IMR-90 (cell line): ENCODE measurements around the gene CAND2. TPM values are rescaled to one million over a fixed set of nuclear protein-coding genes. Genes with fewer than 3 reads are reported as not detected.

Source experiments
- ATAC-seq: fragments of 200-7000 bp; cut with Tn5 transposase; 2 replicates; pipeline ENCODE4 v1.9.1; 2020; ENCODE audit warnings: low read depth, mild to moderate bottlenecking, moderate library complexity
- BruUV-seq: library from RNA; stranded (reverse); fragments of 400-500 nt; replicated peaks from 2 replicates; lab custom pipeline; 2021; lab: Mats Ljungman, UMichigan
- CTCF ChIA-PET: fragments of 300-600 bp; formaldehyde crosslinking; extraction: SDS; loops from one replicate; lab custom pipeline; 2021; ENCODE audit warnings: antibody characterized with exemption; lab: Yijun Ruan, JAX
- POLR2A ChIA-PET: fragments of 300-600 bp; sonication (Branson Sonifier 250); formaldehyde crosslinking; loops from one replicate; lab custom pipeline; 2022; ENCODE audit warnings: antibody characterized with exemption; ENCODE audit not compliant: unreplicated experiment; lab: Charles Lee
- DNase-seq: peaks from one replicate; pipeline ENCODE4 v3.0.0; 2013
- H2AFZ ChIP-seq: replicated peaks from 2 replicates; pipeline ENCODE3; 2013; ENCODE audit warnings: low read length, mild to moderate bottlenecking; ENCODE audit not compliant: poor library complexity
- H2AK5ac ChIP-seq: 2 replicates; pipeline ENCODE4 v1.6.1; 2013; ENCODE audit warnings: low read depth, low read length, inconsistent platforms
- H2AK9ac ChIP-seq: replicated peaks from 2 replicates; pipeline ENCODE3; 2013; ENCODE audit warnings: mild to moderate bottlenecking, low read depth, low read length, moderate library complexity; ENCODE audit not compliant: poor library complexity
- H2BK120ac ChIP-seq: 2 replicates; pipeline ENCODE4 v1.6.1; 2013; ENCODE audit warnings: low read depth, low read length, inconsistent platforms
- H2BK15ac ChIP-seq: 3 replicates; pipeline ENCODE4 v1.6.1; 2013; ENCODE audit warnings: low read depth, low read length, inconsistent platforms
- H2BK20ac ChIP-seq: 2 replicates; pipeline ENCODE4 v1.6.1; 2013; ENCODE audit warnings: low read depth, mild to moderate bottlenecking, inconsistent platforms, low read length, moderate library complexity
- H2BK5ac ChIP-seq: 2 replicates; pipeline ENCODE4 v1.6.1; 2013; ENCODE audit warnings: mild to moderate bottlenecking, low read depth, low read length, inconsistent platforms; ENCODE audit not compliant: poor library complexity, severe bottlenecking
- H3K14ac ChIP-seq: replicated peaks from 2 replicates; pipeline ENCODE4 v1.6.1; 2013; ENCODE audit warnings: low read depth, low read length, inconsistent platforms
- H3K18ac ChIP-seq: 2 replicates; pipeline ENCODE4 v1.6.1; 2013; ENCODE audit warnings: low read depth, low read length, control low read depth
- H3K23ac ChIP-seq: 2 replicates; pipeline ENCODE4 v1.6.1; 2013; ENCODE audit warnings: low read depth, low read length, inconsistent platforms
- H3K27ac ChIP-seq: 2 replicates; pipeline ENCODE4 v1.5.1; 2013; ENCODE audit warnings: mild to moderate bottlenecking, control low read depth, low read length; ENCODE audit not compliant: insufficient read depth
- H3K27me3 ChIP-seq: 2 replicates; pipeline ENCODE4 v1.6.1; 2013; ENCODE audit warnings: low read length; ENCODE audit not compliant: control insufficient read depth, insufficient read depth
- H3K36me3 ChIP-seq: 2 replicates; pipeline ENCODE4 v1.6.1; 2013; ENCODE audit warnings: low read length, mixed read lengths; ENCODE audit not compliant: control insufficient read depth, insufficient read depth
- H3K4ac ChIP-seq: 2 replicates; pipeline ENCODE4 v1.6.1; 2013; ENCODE audit warnings: low read depth, low read length, inconsistent platforms
- H3K4me1 ChIP-seq: 2 replicates; pipeline ENCODE4 v1.6.1; 2013; ENCODE audit warnings: low read length, mixed read lengths; ENCODE audit not compliant: control insufficient read depth, insufficient read depth
- H3K4me2 ChIP-seq: 2 replicates; pipeline ENCODE4 v1.6.1; 2013; ENCODE audit warnings: low read depth, mild to moderate bottlenecking, control low read depth, low read length, moderate library complexity
- H3K4me3 ChIP-seq: 2 replicates; pipeline ENCODE4 v1.5.1; 2013; ENCODE audit warnings: low read depth, mild to moderate bottlenecking, control low read depth, low read length, moderate library complexity; ENCODE audit not compliant: insufficient read depth
- H3K56ac ChIP-seq: 2 replicates; pipeline ENCODE4 v1.6.1; 2013; ENCODE audit warnings: low read length, inconsistent platforms; ENCODE audit not compliant: insufficient read depth; ENCODE audit errors: extremely low read depth
- H3K79me1 ChIP-seq, 2 experiments: 2 replicates each; pipeline ENCODE4 v1.6.1; 2013; ENCODE audit warnings: low read length in 2 of 2, inconsistent platforms in 1 of 2, low read depth in 1 of 2
- H3K9ac ChIP-seq: 2 replicates; pipeline ENCODE4 v1.6.1; 2013; ENCODE audit warnings: low read depth, low read length, control low read depth
- H3K9me1 ChIP-seq: 2 replicates; pipeline ENCODE4 v1.6.1; 2013; ENCODE audit warnings: low read length, inconsistent platforms; ENCODE audit not compliant: insufficient read depth
- H3K9me3 ChIP-seq: 2 replicates; pipeline ENCODE4 v1.6.1; 2013; ENCODE audit warnings: low read length; ENCODE audit not compliant: control insufficient read depth, insufficient read depth
- H4K20me1 ChIP-seq: 2 replicates; pipeline ENCODE4 v1.6.1; 2013; ENCODE audit warnings: low read length, inconsistent platforms; ENCODE audit not compliant: insufficient read depth
- H4K5ac ChIP-seq: 2 replicates; pipeline ENCODE4 v1.6.1; 2013; ENCODE audit warnings: mild to moderate bottlenecking, low read depth, low read length, control low read depth
- H4K8ac ChIP-seq, 2 experiments: 2 replicates each; pipeline ENCODE4 v1.6.1; 2013; ENCODE audit warnings: low read depth in 2 of 2, low read length in 2 of 2, control low read depth in 1 of 2, inconsistent platforms in 1 of 2
- H4K91ac ChIP-seq: 2 replicates; pipeline ENCODE4 v1.6.1; 2013; ENCODE audit warnings: low read depth, low read length, inconsistent platforms; ENCODE audit not compliant: insufficient read depth
- BHLHE40 ChIP-seq: fragments of 150-350 bp; IDR thresholded peaks from 2 replicates; pipeline ENCODE4 v1.6.1; 2016; ENCODE audit warnings: mild to moderate bottlenecking, low read depth, low read length
- CEBPB ChIP-seq: IDR thresholded peaks from 2 replicates; pipeline ENCODE4 v1.6.1; 2012; ENCODE audit warnings: low read depth, low read length, improper control_type of control experiment
- CHD1 ChIP-seq: IDR thresholded peaks from 2 replicates; pipeline ENCODE4 v1.6.1; 2012; ENCODE audit warnings: low read depth, low read length, improper control_type of control experiment
- CTCF ChIP-seq: conservative IDR thresholded peaks from 2 replicates; pipeline ENCODE4 v1.5.1; 2012; ENCODE audit warnings: mild to moderate bottlenecking, low read depth, low read length, improper control_type of control experiment
- ELK1 ChIP-seq: fragments of 150-350 bp; IDR thresholded peaks from 2 replicates; pipeline ENCODE4 v1.6.1; 2016; ENCODE audit warnings: low read depth, mild to moderate bottlenecking, low read length, moderate library complexity, borderline replicate concordance
- MAFK ChIP-seq: IDR thresholded peaks from 2 replicates; pipeline ENCODE4 v1.6.1; 2012; ENCODE audit warnings: low read depth, low read length, improper control_type of control experiment
- MAZ ChIP-seq: IDR thresholded peaks from 2 replicates; pipeline ENCODE4 v1.6.1; 2012; ENCODE audit warnings: low read depth, mild to moderate bottlenecking, low read length, improper control_type of control experiment, moderate library complexity, borderline replicate concordance
- MXI1 ChIP-seq: IDR thresholded peaks from 2 replicates; pipeline ENCODE4 v1.6.1; 2012; ENCODE audit warnings: low read depth, mild to moderate bottlenecking, low read length, moderate library complexity, borderline replicate concordance
- NFE2L2 ChIP-seq: fragments of 150-350 bp; IDR thresholded peaks from 2 replicates; pipeline ENCODE4 v1.6.1; 2016; ENCODE audit warnings: low read depth, mild to moderate bottlenecking, low read length
- POLR2A ChIP-seq: IDR thresholded peaks from 2 replicates; pipeline ENCODE4 v1.6.1; 2012; ENCODE audit warnings: mild to moderate bottlenecking, low read depth, low read length
- RAD21 ChIP-seq: IDR thresholded peaks from 2 replicates; pipeline ENCODE4 v1.6.1; 2012; ENCODE audit warnings: low read length, improper control_type of control experiment
- RFX5 ChIP-seq: IDR thresholded peaks from 2 replicates; pipeline ENCODE4 v1.8.0; 2012; ENCODE audit warnings: low read depth, mild to moderate bottlenecking, low read length, moderate library complexity
- SMC3 ChIP-seq: fragments of 150-350 bp; IDR thresholded peaks from 2 replicates; pipeline ENCODE4 v1.6.1; 2016; ENCODE audit warnings: low read depth, mild to moderate bottlenecking, antibody characterized with exemption, low read length, moderate library complexity
- WGBS, 2 experiments: methylation state at CpG; one replicate each; pipeline versions ENCODE4 v1.1.5 to v1.1.7; 2013; ENCODE audit warnings: missing lambda C conversion rate in 2 of 2; ENCODE audit not compliant: insufficient read length in 1 of 2; ENCODE audit errors: extremely low coverage in 2 of 2; 5-methylcytosine and 5-hydroxymethylcytosine counted together
- dilution Hi-C: fragments of 300-500 bp; cut with HindIII; formaldehyde crosslinking; loops from one replicate; pipeline ENCODE4 v1.14.3; 2018; ENCODE audit warnings: low sequenced_read_pairs; ENCODE audit not compliant: unreplicated experiment
- in situ Hi-C: fragments of 300-500 bp; cut with MboI; formaldehyde crosslinking; loops from 3 replicates; pipeline ENCODE4 v1.14.3; 2019; ENCODE audit warnings: low sequenced_read_pairs, inconsistent platforms, mixed read lengths
- intact Hi-C: fragments of 100-400 bp; cut with micrococcal nuclease; formaldehyde crosslinking; loops from 2 replicates; pipeline ENCODE4 v1.10.0; 2022
- polyA plus RNA-seq, 3 experiments: library from polyadenylated mRNA; depleted of rRNA; stranded (reverse); fragments of >200 nt; gene quantifications; 2 replicates each; pipeline ENCODE4 v1.2.3, GENCODE V29; 2012; ENCODE audit warnings: low replicate concordance in 1 of 3
- total RNA-seq: library from RNA; depleted of rRNA; stranded (reverse); fragments of >200 nt; gene quantifications from 2 replicates; pipeline ENCODE4 v1.2.3, GENCODE V29; 2012

CAND2 gene
- total and polyA plus RNA-seq, 2 of the 4 experiments (the other 2 are of a cell fraction): 2.9 to 4.9 TPM

- Histone ChIP-seq H2BK20ac (no peak overlapping the region), H3K79me1 (no peaks in the 10 kb centered on the region), H4K20me1 (no peaks in the 10 kb centered on the region), H3K9me3 (no peaks in the 10 kb centered on the region), H3K4me2 (no peak overlapping the region), H3K18ac (no peak overlapping the region), H3K27ac (no peak overlapping the region), H3K4me1 (no peaks in the 10 kb centered on the region; the same call in 1 of the 2 replicates), H2BK15ac (no peak overlapping the region), H2AK9ac (no peak overlapping the region), H4K8ac (no peak overlapping the region), H2BK120ac (no peak overlapping the region), H3K4ac (no peak overlapping the region), H2BK5ac (no peak overlapping the region), H4K5ac (no peak overlapping the region), H3K14ac (no peak overlapping the region), H2AK5ac (no peak overlapping the region), H2AFZ (no peak overlapping the region), H3K56ac (no peak overlapping the region), H3K9ac (no peak overlapping the region), H3K27me3 (peaks cover 31% of the 10 kb centered on the region), H4K91ac (no peak overlapping the region), H3K23ac (no peak overlapping the region), H3K4me3 (no peak overlapping the region), H3K9me1 (peaks cover 3% of the 10 kb centered on the region; the same call in 1 of the 2 replicates), H3K36me3 (no peaks in the 10 kb centered on the region)
- ChIA-PET POLR2A (no interaction called here), CTCF (interaction anchor here (1.6 kb wide), 1 partner anchor 9 kb away, joined by 4 read pairs; no protein-coding TSS in a partner anchor)
- in situ Hi-C loops (loop anchor here (25.0 kb wide), 1 partner anchor 745 kb away; no protein-coding TSS in a partner anchor), intact Hi-C loops (no loop called here), dilution Hi-C loops (no loop called here)
- BruUV-seq: no TSS peak
- DNase-seq (no peak), ATAC-seq (no peak)
- WGBS, 2 experiments: 86% methylated on average over 34 of the region's 62 CpGs; no CpG with 5 or more reads in 1 of the 2 experiments
- TF ChIP-seq MAFK (no peak), RFX5 (no peak), BHLHE40 (no peak), CTCF (no peak), MAZ (no peak), CEBPB (no peak), CHD1 (no peak), SMC3 (no peak), NFE2L2 (no peak), POLR2A (no peak), RAD21 (no peak), MXI1 (no peak), ELK1 (no peak)
Measured at GRCh38 chr3:12882336-12883310, 86.1 kb downstream of the CAND2 start.
